GM12878 (cell line): ENCODE results near the gene PKD2. TPM values are rescaled to one million over a fixed set of nuclear protein-coding genes. Genes with fewer than 3 reads are reported as not detected.

Experiments used
- ATAC-seq: fragments of 200-7000 bp; cut with Tn5 transposase; 3 replicates; pipeline ENCODE4 v1.9.1; 2020; ENCODE audit warnings: mild to moderate bottlenecking, moderate library complexity
- BruUV-seq: library from RNA; stranded (reverse); fragments of 400-500 nt; replicated peaks from 2 replicates; lab custom pipeline; 2021; lab: Mats Ljungman, UMichigan
- CTCF ChIA-PET: fragments of 300-600 bp; sonication (Branson Sonifier 250); formaldehyde crosslinking; extraction: SDS; loops from one replicate; lab custom pipeline; 2021; ENCODE audit warnings: inconsistent platforms; lab: Yijun Ruan, JAX
- POLR2A ChIA-PET: fragments of 350-600 bp; formaldehyde crosslinking; extraction: SDS; loops from one replicate; lab custom pipeline; 2021; ENCODE audit warnings: inconsistent platforms; lab: Charles Lee
- RAD21 ChIA-PET: fragments of 300-600 bp; sonication (Branson Sonifier 250); formaldehyde crosslinking; loops from one replicate; lab custom pipeline; 2023; ENCODE audit warnings: antibody characterized with exemption; ENCODE audit not compliant: unreplicated experiment; lab: Charles Lee
- SMC1A ChIA-PET: fragments of 300-600 bp; sonication (Branson Sonifier 250); formaldehyde crosslinking; loops from one replicate; lab custom pipeline; 2023; ENCODE audit not compliant: unreplicated experiment, uncharacterized antibody; lab: Charles Lee
- DNase-seq: peaks from one replicate; pipeline ENCODE4 v3.0.0-alpha.2; 2011; ENCODE audit warnings: low read depth, low spot score
- FAIRE-seq: peaks from 3 replicates; lab custom pipeline; 2011; peaks lifted over from hg19 to GRCh38; lab: Jason Lieb, UNC
- H2AFZ ChIP-seq: 2 replicates; pipeline ENCODE4 v1.6.0; 2011; ENCODE audit warnings: low read depth, low read length, control low read depth; ENCODE audit not compliant: control insufficient read depth
- H3K27ac ChIP-seq: 2 replicates; pipeline ENCODE4 v1.5.1; 2011; ENCODE audit warnings: control low read depth; ENCODE audit not compliant: control insufficient read depth, insufficient read depth
- H3K27me3 ChIP-seq, 2 experiments: replicated peaks in 1 of 2; 2 replicates each; pipeline versions ENCODE4 v1.6.0 to v1.6.1; 2011; ENCODE audit warnings: low read length in 1 of 2; ENCODE audit not compliant: control insufficient read depth in 2 of 2, insufficient read depth in 2 of 2
- H3K36me3 ChIP-seq, 2 experiments: 2 replicates each; pipeline ENCODE4 v1.5.1; 2011; ENCODE audit warnings: low read length in 1 of 2; ENCODE audit not compliant: control insufficient read depth in 2 of 2, insufficient read depth in 2 of 2
- H3K4me1 ChIP-seq: 2 replicates; pipeline ENCODE4 v1.6.1; 2011; ENCODE audit warnings: mild to moderate bottlenecking, low read length, moderate library complexity, mixed read lengths; ENCODE audit not compliant: control insufficient read depth, insufficient read depth
- H3K4me2 ChIP-seq: 2 replicates; pipeline ENCODE4 v1.6.0; 2011; ENCODE audit warnings: control low read depth; ENCODE audit not compliant: control insufficient read depth, insufficient read depth
- H3K4me3 ChIP-seq: fragments of 200-600 bp; sonication (generic); 2 replicates; pipeline ENCODE4 v1.5.1; 2016
- H3K79me2 ChIP-seq: 2 replicates; pipeline ENCODE4 v1.6.0; 2011; ENCODE audit warnings: low read length; ENCODE audit not compliant: control insufficient read depth, insufficient read depth
- H3K9ac ChIP-seq: 2 replicates; pipeline ENCODE4 v1.8.0; 2011; ENCODE audit warnings: low read length, control low read depth, mixed read lengths; ENCODE audit not compliant: control insufficient read depth, insufficient read depth
- H3K9me3 ChIP-seq: replicated peaks from 3 replicates; pipeline ENCODE4 v1.5.1; 2011; ENCODE audit warnings: mild to moderate bottlenecking, low read length; ENCODE audit not compliant: control insufficient read depth, insufficient read depth
- H4K20me1 ChIP-seq: 2 replicates; pipeline ENCODE4 v1.6.0; 2011; ENCODE audit not compliant: control insufficient read depth, insufficient read depth
- ATF3 ChIP-seq: IDR thresholded peaks from 2 replicates; pipeline ENCODE4 v1.6.1; 2011; ENCODE audit warnings: low read depth, mild to moderate bottlenecking, low read length, moderate library complexity, borderline replicate concordance; ENCODE audit errors: extremely low read depth
- BRCA1 ChIP-seq: IDR thresholded peaks from 2 replicates; pipeline ENCODE4 v1.6.1; 2011; ENCODE audit warnings: low read depth, low read length, improper control_type of control experiment
- CUX1 ChIP-seq: IDR thresholded peaks from 2 replicates; pipeline ENCODE4 v1.6.1; 2012; ENCODE audit warnings: improper control_type of control experiment, low read depth, low read length; ENCODE audit not compliant: insufficient replicate concordance
- ESRRA ChIP-seq: IDR thresholded peaks from 2 replicates; pipeline ENCODE4 v1.6.1; 2012; ENCODE audit warnings: mild to moderate bottlenecking, low read length, improper control_type of control experiment
- EZH2 ChIP-seq: IDR thresholded peaks from 2 replicates; pipeline ENCODE4 v1.6.1; 2012; ENCODE audit warnings: low read depth, mild to moderate bottlenecking, control low read depth, inconsistent platforms, low read length, borderline replicate concordance; ENCODE audit not compliant: control insufficient read depth
- FOXK2 ChIP-seq: fragments of 450-650 bp; IDR thresholded peaks from 2 replicates; pipeline ENCODE4 v1.6.1; 2017; ENCODE audit warnings: mild to moderate bottlenecking, moderate library complexity
- KDM1A ChIP-seq: fragments of 200-600 bp; sonication (generic); IDR thresholded peaks from 2 replicates; pipeline ENCODE4 v1.6.1; 2016; ENCODE audit warnings: borderline replicate concordance
- MYB ChIP-seq: fragments of 150-350 bp; IDR thresholded peaks from 2 replicates; pipeline ENCODE4 v1.6.1; 2014; ENCODE audit warnings: mild to moderate bottlenecking, low read depth, low read length, borderline replicate concordance
- POLR2AphosphoS2 ChIP-seq: IDR thresholded peaks from 2 replicates; pipeline ENCODE4 v1.6.1; 2011; ENCODE audit warnings: low read depth, mild to moderate bottlenecking, low read length, improper control_type of control experiment, moderate library complexity
- POU2F2 ChIP-seq: IDR thresholded peaks from 3 replicates; pipeline ENCODE4 v1.6.1; 2011; ENCODE audit warnings: low read depth, mild to moderate bottlenecking, low read length, borderline replicate concordance
- SREBF1 ChIP-seq: IDR thresholded peaks from 2 replicates; pipeline ENCODE4 v1.6.1; 2012; ENCODE audit warnings: mild to moderate bottlenecking, low read length
- SRF ChIP-seq, 2 experiments: IDR thresholded peaks; 2 replicates each; pipeline ENCODE4 v1.6.1; 2011; ENCODE audit warnings: low read depth in 2 of 2, low read length in 2 of 2, mild to moderate bottlenecking in 1 of 2, moderate library complexity in 1 of 2
- TCF12 ChIP-seq: IDR thresholded peaks from 2 replicates; pipeline ENCODE4 v1.6.1; 2011; ENCODE audit warnings: low read depth, mild to moderate bottlenecking, low read length
- TCF3 ChIP-seq: IDR thresholded peaks from 2 replicates; pipeline ENCODE4 v1.6.1; 2012; ENCODE audit warnings: low read depth, mild to moderate bottlenecking, low read length, borderline replicate concordance; ENCODE audit not compliant: insufficient read depth
- ZBTB4 ChIP-seq: fragments of 450-650 bp; formaldehyde crosslinking; IDR thresholded peaks from 2 replicates; pipeline ENCODE4 v1.4.0; 2022; ENCODE audit warnings: mild to moderate bottlenecking, moderate library complexity
- ZNF207 ChIP-seq: fragments of 450-650 bp; IDR thresholded peaks from 2 replicates; pipeline ENCODE4 v1.6.1; 2014; ENCODE audit warnings: antibody characterized with exemption, mild to moderate bottlenecking, borderline replicate concordance
- ZSCAN29 ChIP-seq: fragments of 450-650 bp; IDR thresholded peaks from 2 replicates; pipeline ENCODE4 v1.6.1; 2017; ENCODE audit warnings: mild to moderate bottlenecking, moderate library complexity
- WGBS: methylation state at CpG from one replicate; pipeline ENCODE4 v1.1.6; 2016; ENCODE audit warnings: low lambda C conversion rate; ENCODE audit not compliant: insufficient replicate concordance, insufficient coverage; ENCODE audit errors: missing lambda C conversion rate; 5-methylcytosine and 5-hydroxymethylcytosine counted together
- in situ Hi-C: fragments of 300-500 bp; cut with MboI; formaldehyde crosslinking; loops from 9 replicates; pipeline ENCODE4 v1.14.3; 2018; ENCODE audit warnings: mixed read lengths
- intact Hi-C: fragments of 100-400 bp; cut with micrococcal nuclease; formaldehyde crosslinking; loops from one replicate; pipeline ENCODE4 v1.14.2; 2022; ENCODE audit not compliant: unreplicated experiment
- polyA plus RNA-seq, 11 experiments: library from polyadenylated mRNA; depleted of rRNA in 4 of 11; unstranded in 6 of 11; stranded (reverse) in 5 of 11; fragments of >200 nt; fragmentation: Nextera tagmentation in 4 of 11; fragmentation: Illumina TruSeq in 1 of 11; extraction: Ambion mirVana in 4 of 11; extraction: Trizol in 1 of 11; gene quantifications; 1 replicate in 1 of 11; 2 replicates in 10 of 11; pipeline versions ENCODE4 v1.2.1 to v1.2.3, GENCODE V29; 2011 to 2016; ENCODE audit warnings: inconsistent platforms in 2 of 11, missing spikeins in 2 of 11, low read depth in 1 of 11
- total RNA-seq, 4 experiments: library from RNA; depleted of rRNA in 3 of 4; stranded (reverse); fragments of >200 nt in 3 of 4; fragmentation: Illumina TruSeq in 1 of 4; extraction: Trizol in 1 of 4; gene quantifications; 2 replicates each; pipeline versions ENCODE4 v1.2.1 to v1.2.3, GENCODE V29; 2013 to 2021

PKD2 gene
- total and polyA plus RNA-seq, 10 of the 15 experiments (the other 5 are each of a cell fraction or from before 2014, with no cell fraction given): 2.0 to 13.8 (median 8.4) TPM

DNA sequence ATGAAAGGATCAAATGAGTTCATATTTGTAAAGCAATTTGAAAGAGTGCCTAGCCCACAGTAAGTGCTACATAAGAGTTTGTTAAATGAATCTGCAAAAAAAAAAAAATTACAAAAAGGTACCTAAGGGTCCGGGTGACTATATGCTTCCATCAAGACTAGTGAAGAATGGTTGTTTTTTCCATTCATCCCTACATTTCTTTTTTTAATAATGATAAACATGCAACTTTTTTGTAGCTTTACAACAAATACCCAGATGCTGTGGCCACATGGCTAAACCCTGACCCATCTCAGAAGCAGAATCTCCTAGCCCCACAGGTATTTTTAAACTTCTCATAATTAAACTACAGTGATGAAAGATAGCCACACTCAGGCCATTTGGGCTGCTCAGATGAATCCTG is 27.6 kb upstream of the PKD2 start:
- Histone ChIP-seq H3K4me3 (no peak overlapping the region), H3K4me1 (no peaks in the 10 kb centered on the region), H3K27ac (no peak overlapping the region), H4K20me1 (no peaks in the 10 kb centered on the region), H3K9ac (no peak overlapping the region), H2AFZ (no peak overlapping the region), H3K36me3 (no peaks in the 10 kb centered on the region), H3K9me3 (no peaks in the 10 kb centered on the region), H3K79me2 (no peaks in the 10 kb centered on the region), H3K4me2 (no peak overlapping the region), H3K27me3 (no peaks in the 10 kb centered on the region; a peak in 1 of 4 replicates)
- ChIA-PET SMC1A (interaction anchor here (1.2 kb wide), 1 partner anchor 232 kb away, joined by 3 read pairs; no protein-coding TSS in a partner anchor), CTCF (interaction anchor here (0.6 to 1.2 kb wide), 4 partner anchors 53 to 232 kb away, joined by 3 to 5 read pairs (median 3); no protein-coding TSS in a partner anchor), POLR2A (no interaction called here), RAD21 (no interaction called here)
- no TSS peak for BruUV-seq
- intact Hi-C loops: loop anchor here (5.0 kb wide), 1 partner anchor 232 kb away; no protein-coding TSS in a partner anchor
- WGBS: 73% methylated on average over 1 of the region's 1 CpG
- DNase-seq: no peak
- FAIRE-seq: no peak
- ATAC-seq: no peak
- in situ Hi-C loops: no loop called here
- TF ChIP-seq BRCA1 (no peak), EZH2 (no peak), TCF12 (no peak), ZBTB4 (CRISPR knock-in tag) (no peak), POLR2AphosphoS2 (no peak), KDM1A (no peak), ZNF207 (no peak), ATF3 (no peak), ESRRA (no peak), TCF3 (no peak), POU2F2 (no peak), FOXK2 (no peak), SRF (IDR thresholded peaks at IDR 0.05; ENCODE audit: low read depth in 2 of 2, low read length in 2 of 2) (no peak), SREBF1 (no peak), CUX1 (no peak), ZSCAN29 (no peak), MYB (no peak)
